Testis (tissue), 2 donors: ENCODE results near the gene TRAF3IP3.

Experiments used
- CTCF ChIP-seq, 3 experiments: fragments of 450-650 bp in 2 of 3; fragments of 200-600 bp in 1 of 3; sonication (generic) in 1 of 3; IDR thresholded peaks; one replicate each; pipeline ENCODE4 v1.5.1; 2016 to 2019; ENCODE audit warnings: antibody characterized with exemption in 3 of 3, mild to moderate bottlenecking in 2 of 3, moderate library complexity in 1 of 3
- POLR2A ChIP-seq: fragments of 450-650 bp; IDR thresholded peaks from one replicate; pipeline ENCODE4 v1.6.1; 2017; ENCODE audit warnings: antibody characterized with exemption, mild to moderate bottlenecking, moderate library complexity

- TF ChIP-seq POLR2A (no peak), CTCF (IDR thresholded peaks at IDR 0.05) (no peak)
Measured at GRCh38 chr1:209800984-209801834, 45.4 kb downstream of the TRAF3IP3 start.
